Neural crest cell (in vitro differentiated cells): ENCODE data around the gene TATDN3. TPM values are rescaled to one million over a fixed set of nuclear protein-coding genes. Genes with fewer than 3 reads are reported as not detected.
"Not testable (repeated sequence)": the region's sequence is repeated elsewhere in the genome, so short reads cannot be mapped to it uniquely, and the experiment has no call there.

Source experiments
- DNase-seq: peaks from one replicate; pipeline ENCODE4 v3.0.0; 2021; ENCODE audit warnings: low read depth, mixed read lengths, low spot score
- H3K27ac Mint-ChIP-seq: one replicate; pipeline ENCODE4 v1.8.0; 2021; ENCODE audit warnings: mild to moderate bottlenecking, mixed read lengths; ENCODE audit not compliant: unreplicated experiment
- H3K27me3 Mint-ChIP-seq: 2 replicates; pipeline ENCODE4 v1.8.0; 2021; ENCODE audit warnings: low read depth, mild to moderate bottlenecking, mixed read lengths
- H3K36me3 Mint-ChIP-seq: 2 replicates; pipeline ENCODE4 v1.8.0; 2021; ENCODE audit warnings: low read depth, mild to moderate bottlenecking, mixed read lengths
- H3K4me1 Mint-ChIP-seq: 2 replicates; pipeline ENCODE4 v1.8.0; 2021; ENCODE audit warnings: mixed read lengths
- H3K4me3 Mint-ChIP-seq: one replicate; pipeline ENCODE4 v1.8.0; 2021; ENCODE audit warnings: mild to moderate bottlenecking, mixed read lengths
- H3K9me3 Mint-ChIP-seq: 2 replicates; pipeline ENCODE4 v1.8.0; 2021; ENCODE audit warnings: mixed read lengths
- CTCF ChIP-seq: fragments of 200-600 bp; sonication (generic); conservative IDR thresholded peaks from 2 replicates; pipeline ENCODE4 v1.5.0; 2021; ENCODE audit warnings: antibody characterized with exemption, mild to moderate bottlenecking
- total RNA-seq: library from RNA; stranded (reverse); gene quantifications from 2 replicates; pipeline ENCODE4 v1.2.1, GENCODE V29; 2021

Gene TATDN3
- total RNA-seq, 1 donor from 2014 or later = 14.2 TPM

GRCh38 chr1:212777151-212777550, 14.5 kb upstream of the TATDN3 start:
- no peak for TF ChIP-seq CTCF
- Mint-ChIP-seq H3K4me3 (no peak overlapping the region), H3K36me3 (peaks cover 51% of the 10 kb centered on the region), H3K27me3 (no peaks in the 10 kb centered on the region), H3K27ac (no peak overlapping the region), H3K9me3 (peaks cover 3% of the 10 kb centered on the region), H3K4me1 (no peaks in the 10 kb centered on the region)
- DNase-seq = no peak

- not testable (repeated sequence) for H3K9me3 Mint-ChIP-seq, H3K4me3 Mint-ChIP-seq, H3K27ac Mint-ChIP-seq, H3K4me1 Mint-ChIP-seq, DNase-seq, H3K27me3 Mint-ChIP-seq
- H3K36me3 Mint-ChIP-seq = peaks cover 43% of the 10 kb centered on the region
These were observed 12.6 kb upstream of the TATDN3 start for GRCh38 chr1:212779086-212779485.

- Mint-ChIP-seq H3K36me3 (peaks cover 31% of the 10 kb centered on the region), H3K27ac (no peak overlapping the region), H3K4me3 (no peak overlapping the region), H3K27me3 (no peaks in the 10 kb centered on the region), H3K4me1 (no peaks in the 10 kb centered on the region), H3K9me3 (peaks cover 3% of the 10 kb centered on the region)
- no peak for TF ChIP-seq CTCF
- DNase-seq = no peak
These were observed 10.9 kb upstream of the TATDN3 start for GRCh38 chr1:212780759-212781158.

- DNase-seq = no peak
- no peaks in the 10 kb centered on the region for H3K4me1 Mint-ChIP-seq
- H3K27me3 Mint-ChIP-seq = no peaks in the 10 kb centered on the region
- TF ChIP-seq CTCF = no peak
- H3K9me3 Mint-ChIP-seq = peaks cover 3% of the 10 kb centered on the region
- peaks cover 31% of the 10 kb centered on the region for H3K36me3 Mint-ChIP-seq
- no peak overlapping the region for H3K27ac Mint-ChIP-seq
- no peak overlapping the region for H3K4me3 Mint-ChIP-seq
These were observed 10.5 kb upstream of the TATDN3 start for GRCh38 chr1:212781225-212781624.

- H3K9me3 Mint-ChIP-seq = peaks cover 3% of the 10 kb centered on the region
- H3K27me3 Mint-ChIP-seq = no peaks in the 10 kb centered on the region
- H3K27ac Mint-ChIP-seq = no peak overlapping the region
- no peak for DNase-seq
- H3K4me1 Mint-ChIP-seq = no peaks in the 10 kb centered on the region
- peaks cover 25% of the 10 kb centered on the region for H3K36me3 Mint-ChIP-seq
- H3K4me3 Mint-ChIP-seq = peak overlapping the region; percentile 52
- peak; percentile 75 for TF ChIP-seq CTCF
These were observed 9.1 kb upstream of the TATDN3 start for GRCh38 chr1:212782422-212783154.

GRCh38 chr1:212783976-212784375, 7.7 kb upstream of the TATDN3 start:
- H3K4me3 Mint-ChIP-seq = no peak overlapping the region
- H3K4me1 Mint-ChIP-seq = peaks cover 5% of the 10 kb centered on the region
- H3K27me3 Mint-ChIP-seq = no peaks in the 10 kb centered on the region
- no peaks in the 10 kb centered on the region for H3K9me3 Mint-ChIP-seq
- no peak overlapping the region for H3K27ac Mint-ChIP-seq
- peaks cover 17% of the 10 kb centered on the region for H3K36me3 Mint-ChIP-seq
- no peak for TF ChIP-seq CTCF
- no peak for DNase-seq
